Measurements from ENCODE around the gene UBE2QL1.

UBE2QL1 gene

DNA sequence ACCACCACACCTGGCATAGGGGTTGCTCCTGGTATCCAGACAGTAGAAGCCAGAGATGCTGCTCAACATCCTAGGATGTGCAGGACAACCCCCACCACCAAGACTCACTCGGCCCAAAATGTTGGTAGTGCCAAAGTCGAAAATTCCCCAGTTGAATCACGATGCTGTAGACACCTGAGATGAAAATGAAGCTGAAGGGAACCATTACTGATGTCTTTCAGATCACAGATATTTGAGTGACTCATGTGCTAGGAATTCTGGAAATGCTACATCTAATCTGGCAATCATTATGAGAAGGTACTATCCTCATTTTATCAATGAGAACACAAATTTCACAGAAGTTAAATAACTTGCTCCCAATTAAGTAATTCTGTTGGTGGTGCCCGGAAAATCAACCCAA is 21.0 kb upstream of the UBE2QL1 start:
- in situ Hi-C loops (cut with HindIII; ENCODE audit: low sequenced_read_pairs), result no loop called here

- in situ Hi-C loops (cut with HindIII; ENCODE audit: low sequenced_read_pairs), result no loop called here
Observed at GRCh38 chr5:6430418-6431028, 18.1 kb upstream of the UBE2QL1 start.

GRCh38 chr5:6431214-6432195 is 17.2 kb upstream of the UBE2QL1 start:
- in situ Hi-C loops (cut with HindIII; ENCODE audit: low sequenced_read_pairs), result no loop called here

DNA sequence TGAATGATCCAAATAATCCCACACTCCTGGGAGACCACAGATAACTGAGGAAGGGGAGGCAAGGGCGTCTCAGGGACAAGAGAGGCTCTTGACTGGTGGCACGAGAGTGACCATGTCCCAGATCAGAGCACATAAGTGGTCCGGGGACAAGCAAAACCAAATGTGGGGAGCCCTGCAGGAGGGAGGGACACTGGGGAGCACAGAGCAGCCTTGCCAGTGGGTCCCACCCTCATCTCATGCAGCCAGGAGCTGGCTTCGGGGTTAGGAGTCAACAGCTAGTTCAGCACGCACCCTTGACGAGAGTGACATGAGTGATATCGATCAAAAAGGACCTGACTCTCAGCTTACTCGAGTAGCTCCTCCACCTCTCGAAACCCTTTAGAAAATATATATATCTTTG is 16.5 kb upstream of the UBE2QL1 start:
- in situ Hi-C loops (cut with HindIII; ENCODE audit: low sequenced_read_pairs), result no loop called here

GRCh38 chr5:6434731-6435130 is 13.9 kb upstream of the UBE2QL1 start:
- in situ Hi-C loops (cut with HindIII; ENCODE audit: low sequenced_read_pairs), result no loop called here

- in situ Hi-C loops (cut with HindIII; ENCODE audit: low sequenced_read_pairs), result no loop called here
Observed at GRCh38 chr5:6435356-6435755, 13.3 kb upstream of the UBE2QL1 start.

DNA sequence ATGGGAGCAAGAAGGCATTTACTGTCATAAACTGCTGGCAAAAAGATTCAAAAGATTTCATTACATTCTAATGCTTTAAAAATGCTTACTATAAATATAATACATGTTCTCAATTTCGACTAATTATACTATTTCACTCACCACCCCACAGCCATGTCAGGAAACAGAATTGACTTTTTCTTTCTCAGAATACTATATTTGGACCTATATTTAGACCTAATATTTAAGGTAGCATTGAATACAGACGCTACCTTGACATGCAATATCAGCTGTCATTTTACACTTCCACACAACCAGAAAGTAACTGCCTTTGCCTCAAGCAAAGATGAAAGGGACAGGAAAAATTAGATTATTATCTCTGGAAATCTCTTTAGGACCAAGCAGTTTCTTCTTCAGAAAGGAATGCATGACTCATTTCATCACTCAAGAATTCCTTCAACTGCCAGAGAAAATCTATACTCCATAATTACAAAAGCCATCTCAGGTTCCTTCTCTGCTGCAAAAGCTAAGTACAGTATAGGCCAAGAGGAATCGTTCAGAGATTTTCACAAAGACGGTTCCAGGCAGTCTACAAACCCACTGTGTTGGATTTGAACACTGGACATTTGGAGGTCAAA is 11.8 kb upstream of the UBE2QL1 start:
- in situ Hi-C loops (cut with HindIII; ENCODE audit: low sequenced_read_pairs), result no loop called here

DNA sequence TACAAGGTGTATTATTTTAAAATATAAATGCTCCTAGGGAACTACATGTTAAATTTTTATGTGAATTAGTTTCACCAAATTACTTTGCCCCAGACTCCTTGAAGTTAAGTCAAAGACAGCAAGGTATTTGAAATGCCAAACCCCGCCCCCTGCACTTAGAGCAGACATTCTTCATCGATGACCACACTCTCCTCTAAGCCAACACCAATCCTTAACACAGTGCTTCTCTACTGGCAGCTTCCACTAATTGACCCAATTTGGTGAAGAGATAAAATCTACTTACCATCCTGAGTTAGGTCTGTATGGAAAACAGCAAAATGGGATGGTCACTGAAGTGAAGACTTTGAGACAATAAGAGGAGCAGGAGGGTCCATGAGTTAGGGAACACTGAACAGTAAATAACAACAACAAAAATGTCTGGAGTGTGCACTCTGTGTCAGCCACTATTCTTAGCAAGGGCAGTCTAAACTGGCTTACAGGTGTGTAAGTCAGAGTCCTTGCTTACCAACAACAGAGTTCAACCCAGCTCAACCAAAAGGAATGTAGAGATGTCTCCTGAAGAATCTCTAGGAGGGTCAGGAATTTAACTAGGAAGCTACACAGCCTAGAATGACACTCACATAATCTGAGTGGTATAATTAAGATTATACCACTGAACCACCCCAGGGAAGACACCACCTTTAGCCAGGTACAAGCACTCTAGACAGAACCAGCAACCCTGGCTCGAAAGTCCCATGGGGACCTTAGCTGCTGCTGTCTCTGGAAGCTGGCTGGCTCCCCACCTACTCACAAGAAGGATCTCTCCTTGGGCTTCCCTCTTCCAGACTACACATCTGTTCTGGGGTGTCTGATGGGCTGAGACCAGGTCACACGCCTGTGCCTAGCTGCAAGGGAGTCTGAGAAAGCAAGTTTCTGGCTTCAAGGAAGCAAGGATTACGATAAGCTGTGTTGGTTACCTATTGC is 8.8 kb upstream of the UBE2QL1 start:
- in situ Hi-C loops (cut with HindIII; ENCODE audit: low sequenced_read_pairs), result no loop called here

- in situ Hi-C loops (cut with HindIII; ENCODE audit: low sequenced_read_pairs), result no loop called here
Observed at GRCh38 chr5:6442333-6442732, 6.3 kb upstream of the UBE2QL1 start.

DNA sequence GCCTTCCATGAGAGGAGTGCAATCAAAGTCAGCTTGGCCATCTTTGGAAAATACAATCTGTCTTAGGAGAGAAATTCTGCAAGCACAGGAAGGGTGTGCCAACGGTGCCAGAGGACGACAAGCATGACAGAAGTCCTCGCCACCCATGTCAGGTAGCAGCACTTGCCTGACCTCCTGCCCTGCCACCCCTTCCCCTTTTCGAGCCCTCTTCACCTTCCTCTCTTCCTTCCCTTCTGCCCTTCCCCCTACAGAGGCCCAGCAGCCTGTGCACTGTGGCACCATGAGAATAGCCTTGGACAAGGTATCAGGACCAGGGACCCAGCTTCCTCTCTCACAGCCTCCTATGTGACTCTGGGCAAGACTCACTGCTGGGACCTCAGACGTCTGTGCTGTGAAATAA is 5.3 kb upstream of the UBE2QL1 start:
- in situ Hi-C loops (cut with HindIII; ENCODE audit: low sequenced_read_pairs), result no loop called here

DNA sequence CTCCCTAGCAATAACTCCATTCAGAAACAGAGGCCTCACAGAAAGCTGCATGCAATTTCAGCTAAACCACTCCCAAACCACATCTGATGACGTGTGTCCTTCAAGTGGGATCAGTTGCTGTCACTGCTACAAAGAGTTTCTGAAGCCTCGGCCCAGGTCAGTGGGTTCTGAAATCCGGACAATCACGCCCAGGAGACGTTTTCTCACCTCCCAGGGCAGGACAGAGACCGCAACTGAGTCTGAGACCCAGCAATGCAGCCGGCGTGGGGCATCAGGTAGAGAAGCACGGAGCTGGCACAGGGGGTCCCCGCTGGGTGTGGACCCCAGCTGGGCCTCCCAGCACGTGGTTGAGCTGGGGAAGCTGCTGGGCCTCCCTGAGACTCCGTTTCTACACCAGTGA is 2.6 kb upstream of the UBE2QL1 start:
- in situ Hi-C loops (cut with HindIII; ENCODE audit: low sequenced_read_pairs), result no loop called here

GRCh38 chr5:6446626-6447309 is 1.9 kb upstream of the UBE2QL1 start:
- in situ Hi-C loops (cut with HindIII; ENCODE audit: low sequenced_read_pairs), result no loop called here

DNA sequence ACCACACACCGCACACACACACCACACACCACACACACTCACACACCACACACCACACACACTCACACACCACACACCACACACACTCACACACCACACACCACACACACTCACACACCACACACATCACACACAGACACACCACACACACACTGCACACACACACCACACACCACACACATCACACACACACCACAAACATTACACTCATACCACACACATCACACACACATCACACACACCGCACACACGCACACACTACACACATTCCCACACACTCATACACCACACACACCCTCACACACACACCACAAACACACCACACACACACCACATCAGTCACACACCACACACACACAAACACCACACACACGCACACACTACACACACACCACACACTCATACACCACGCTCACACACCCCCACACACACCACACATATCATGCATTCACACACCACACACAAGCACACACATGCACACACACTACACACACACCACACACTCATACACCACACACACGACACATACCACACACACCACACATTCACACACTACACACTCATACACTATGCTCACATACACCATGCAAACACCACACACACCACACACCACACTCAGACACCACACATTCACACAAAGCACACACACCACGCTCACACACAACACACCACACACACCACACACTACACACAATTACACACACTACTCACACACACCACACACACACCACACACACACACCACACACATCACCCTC is 1.1 kb upstream of the UBE2QL1 start:
- in situ Hi-C loops (cut with HindIII; ENCODE audit: low sequenced_read_pairs), result no loop called here

DNA sequence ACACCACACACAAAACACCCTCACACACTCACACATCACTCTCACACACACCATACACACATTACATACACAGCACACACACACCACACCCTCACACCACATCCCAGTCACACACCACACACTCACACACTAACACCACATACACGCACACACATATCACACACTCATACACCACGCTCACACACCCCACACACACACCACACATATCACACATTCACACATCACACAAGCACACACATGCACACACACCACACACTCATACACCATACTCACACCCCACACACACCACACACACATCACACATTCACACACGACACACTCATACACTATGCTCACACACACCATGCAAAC is 543 bp upstream of the UBE2QL1 start:
- in situ Hi-C loops (cut with HindIII; ENCODE audit: low sequenced_read_pairs), result no loop called here

- in situ Hi-C loops (cut with HindIII; ENCODE audit: low sequenced_read_pairs), result no loop called here
Observed at GRCh38 chr5:6449465-6450158, 953 bp downstream of the UBE2QL1 start.

DNA sequence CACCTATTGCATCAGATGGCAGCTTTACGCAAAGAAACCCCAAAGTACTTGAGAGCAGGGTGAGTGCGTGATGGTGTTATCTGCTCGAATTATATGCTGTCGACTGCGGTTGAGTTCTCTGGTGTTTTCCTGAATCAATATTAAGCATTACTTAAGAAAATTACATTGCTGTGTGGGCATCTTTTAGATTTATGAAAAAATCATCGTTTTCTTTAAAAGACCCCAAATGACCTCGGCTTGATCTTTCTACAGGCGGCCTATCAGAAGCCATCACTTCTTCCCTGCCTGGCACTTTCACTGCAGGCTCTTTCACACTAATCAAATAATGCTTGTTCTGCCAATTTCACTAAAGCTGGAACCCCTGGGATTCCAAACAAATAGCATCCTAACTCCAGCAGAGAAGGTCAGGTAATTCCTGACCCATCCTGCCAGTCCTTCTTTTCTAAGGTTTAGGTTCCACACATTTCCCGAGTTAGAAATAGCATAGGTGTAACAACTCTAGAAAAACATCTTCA is 1.7 kb downstream of the UBE2QL1 start:
- in situ Hi-C loops (cut with HindIII; ENCODE audit: low sequenced_read_pairs), result no loop called here

DNA sequence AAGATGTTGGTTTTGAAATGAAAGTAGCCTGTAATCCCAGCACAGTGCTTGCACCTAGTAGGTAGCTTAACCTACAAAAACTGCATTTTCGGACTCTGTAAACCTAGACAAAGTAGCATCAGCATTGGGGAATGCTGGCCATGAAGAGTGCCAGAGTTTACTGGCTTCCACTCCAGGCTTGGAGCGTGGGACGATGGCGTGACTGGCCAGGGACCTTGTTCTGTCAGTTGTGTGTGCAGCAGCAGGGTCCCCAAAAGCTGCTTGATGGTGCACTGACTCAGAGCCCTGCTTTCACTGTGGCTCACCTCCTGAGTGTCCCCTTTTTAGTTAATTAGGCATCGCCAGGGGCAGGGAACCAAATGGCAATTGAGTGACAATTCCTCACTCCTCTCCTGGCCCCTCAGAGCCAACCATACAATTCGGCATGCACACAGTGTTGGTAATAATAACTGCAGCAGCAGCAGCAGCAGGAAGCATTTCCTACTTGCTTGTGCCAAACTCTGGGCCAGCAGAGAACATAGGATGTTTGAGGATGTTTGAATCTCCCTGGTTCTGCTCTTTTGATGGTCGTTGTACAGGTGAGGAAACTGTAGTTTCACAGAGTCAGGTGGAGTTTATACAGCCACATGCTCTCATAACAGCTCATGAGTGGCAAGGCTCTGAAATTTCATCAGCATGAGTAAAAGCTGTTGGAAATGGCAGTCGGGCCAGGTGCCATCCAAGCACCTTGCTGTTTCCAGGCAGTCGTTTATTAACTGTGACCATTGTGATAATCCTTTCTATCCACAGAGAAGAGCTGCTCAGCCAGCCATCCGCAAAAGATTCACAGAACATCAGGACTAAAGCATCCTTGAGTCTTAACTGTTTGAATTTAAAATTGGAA is 4.2 kb downstream of the UBE2QL1 start:
- in situ Hi-C loops (cut with HindIII; ENCODE audit: low sequenced_read_pairs), result no loop called here

Measured in endothelial cell of hepatic sinusoid (primary cell).